ENCODE results near the gene HOXB4. TPM values are rescaled to one million over a fixed set of nuclear protein-coding genes. Genes with fewer than 3 reads are reported as not detected.

HOXB4 gene
- total RNA-seq, 1 experiment from 2014 or later, result 11.3 TPM

GRCh38 chr17:48597778-48598631 is 19.9 kb upstream of the HOXB4 start:
- ChIA-PET RAD21 (ENCODE audit: low non-redundant PET in 1 of 2, low total read pairs in 2 of 2, uncharacterized antibody in 2 of 2, unreplicated experiment in 2 of 2) (no interaction called here), POLR2A (no interaction called here), CTCF (no interaction called here)
- BruUV-seq (replicated peaks), result no TSS peak
- Histone ChIP-seq H3K27me3 (ENCODE audit: insufficient read depth, low read length) (no peaks in the 10 kb centered on the region), H4K20me1 (ENCODE audit: insufficient read depth) (peaks cover 4% of the 10 kb centered on the region; the same call in 1 of the 2 replicates), H3K4me2 (ENCODE audit: low read length) (no peak overlapping the region), H2AFZ (ENCODE audit: low read depth, low read length, poor library complexity, severe bottlenecking) (no peak overlapping the region), H3K27ac (ENCODE audit: low read depth, low read length) (no peak overlapping the region; the same call in 1 of the 2 replicates), H3K9me3 (ENCODE audit: control insufficient read depth in 1 of 2, insufficient read depth in 1 of 2, low read depth in 1 of 2, low read length in 2 of 2) (no peaks in the 10 kb centered on the region), H3K79me2 (ENCODE audit: insufficient read depth, low read length) (peaks cover 98% of the 10 kb centered on the region), H3K4me3 (replicated peaks in 1 of 2; ENCODE audit: low read depth in 1 of 2, low read length in 2 of 2) (no peak overlapping the region), H3K4me1 (ENCODE audit: control insufficient read depth in 1 of 2, insufficient read depth in 2 of 2, low read length in 2 of 2) (peaks cover 23 to 30% of the 10 kb centered on the region in 2 experiments), H3K9me2 (ENCODE audit: insufficient read depth) (no peaks in the 10 kb centered on the region), H3K9ac (ENCODE audit: low read length) (no peak overlapping the region), H3K36me3 (ENCODE audit: control insufficient read depth in 1 of 2, insufficient read depth in 2 of 2, low read length in 2 of 2) (peaks cover 27 to 28% of the 10 kb centered on the region in 2 experiments; a peak in 3 of 4 replicates)
- ATAC-seq (no peak), DNase-seq (ENCODE audit: low read depth, low spot score) (no peak)
- TF ChIP-seq POLR2A (IDR thresholded peaks at IDR 0.05; ENCODE audit: borderline replicate concordance, extremely low read depth, insufficient read depth, insufficient read length) (no peak), MAX (IDR thresholded peaks at IDR 0.05) (no peak), SRF (IDR thresholded peaks at IDR 0.05; ENCODE audit: low read depth) (no peak), RAD21 (IDR thresholded peaks at IDR 0.05; ENCODE audit: low read depth) (no peak), EGR1 (IDR thresholded peaks at IDR 0.05; ENCODE audit: low read depth) (no peak), REST (IDR thresholded peaks at IDR 0.05; ENCODE audit: low read depth) (no peak), YY1 (IDR thresholded peaks at IDR 0.05; ENCODE audit: extremely low read depth, insufficient replicate concordance, low read depth, low read length) (no peak), SP1 (IDR thresholded peaks at IDR 0.05; ENCODE audit: low read depth) (no peak), ELF1 (IDR thresholded peaks at IDR 0.05; ENCODE audit: borderline replicate concordance, low read depth) (no peak), ZNF274 (IDR thresholded peaks at IDR 0.05; ENCODE audit: low read depth, low read length) (no peak), CEBPB (IDR thresholded peaks at IDR 0.05; ENCODE audit: low read depth) (no peak), ATF3 (IDR thresholded peaks at IDR 0.05) (no peak), EZH2 (IDR thresholded peaks at IDR 0.05) (no peak), TCF7L2 (IDR thresholded peaks at IDR 0.05; ENCODE audit: borderline replicate concordance, extremely low read depth, insufficient read depth, insufficient read length) (no peak), CTCF (IDR thresholded peaks at IDR 0.05 in 2 of 3, conservative IDR thresholded peaks at IDR 0.05 in 1 of 3; ENCODE audit: borderline replicate concordance in 1 of 3, insufficient read depth in 1 of 3, low read depth in 2 of 3, low read length in 2 of 3) (no peak)
- intact Hi-C loops (cut with micrococcal nuclease), result no loop called here
